NOMO-1 (cell line): ENCODE measurements around the gene CDHR2.

Experiments used
- DNase-seq, 2 experiments: peaks; one replicate each; lab custom pipeline; 2025; ENCODE audit not compliant: unreplicated experiment in 2 of 2; lab: John Stamatoyannopoulos, UW

Gene CDHR2

GRCh38 chr5:176631383-176632200 lies 82.5 kb downstream of the CDHR2 start:
- no peak for DNase-seq

- no peak for DNase-seq
Observed at GRCh38 chr5:176632745-176633144, 83.6 kb downstream of the CDHR2 start.

- no peak for DNase-seq
Observed at GRCh38 chr5:176633598-176633997, 84.5 kb downstream of the CDHR2 start.

GRCh38 chr5:176636426-176636825 lies 87.3 kb downstream of the CDHR2 start:
- no peak for DNase-seq

- DNase-seq = no peak
Observed at GRCh38 chr5:176637556-176637955, 88.4 kb downstream of the CDHR2 start.

GRCh38 chr5:176638437-176638836 lies 89.3 kb downstream of the CDHR2 start:
- DNase-seq = no peak

- DNase-seq = no peak
Observed at GRCh38 chr5:176639208-176639607, 90.1 kb downstream of the CDHR2 start.

- no peak for DNase-seq
Observed at GRCh38 chr5:176639981-176640380, 90.8 kb downstream of the CDHR2 start.

- no peak for DNase-seq
Observed at GRCh38 chr5:176640616-176641015, 91.5 kb downstream of the CDHR2 start.

GRCh38 chr5:176642675-176643490 lies 93.7 kb downstream of the CDHR2 start:
- no peak for DNase-seq

GRCh38 chr5:176643491-176644219 lies 94.5 kb downstream of the CDHR2 start:
- no peak for DNase-seq

GRCh38 chr5:176644294-176644693 lies 95.2 kb downstream of the CDHR2 start:
- DNase-seq = no peak

- DNase-seq = no peak
Observed at GRCh38 chr5:176644878-176645670, 95.9 kb downstream of the CDHR2 start.
